Kidney (tissue), 14 donors: ENCODE results near the gene SCRG1. TPM values are rescaled to one million over a fixed set of nuclear protein-coding genes. Genes with fewer than 3 reads are reported as not detected.

Source experiments
- DNase-seq, 5 donors: peaks; one replicate each; pipeline ENCODE4 v3.0.0-alpha.2; 2013 to 2020
- FAIRE-seq: peaks from 2 replicates; lab custom pipeline; 2012; peaks lifted over from hg19 to GRCh38; lab: Jason Lieb, UNC
- H3K27ac ChIP-seq, 2 donors: one replicate each; pipeline ENCODE4 v1.7.0; 2013; ENCODE audit warnings: low read depth in 2 of 2, low read length in 2 of 2, inconsistent platforms in 1 of 2
- H3K27me3 ChIP-seq: one replicate; pipeline ENCODE4 v1.7.1; 2013; ENCODE audit warnings: low read length, inconsistent platforms; ENCODE audit not compliant: control insufficient read depth, insufficient read depth
- H3K36me3 ChIP-seq, 3 donors: one replicate each; pipeline versions ENCODE4 v1.7.0 to v1.7.1; 2013; ENCODE audit warnings: low read length in 3 of 3, control low read depth in 1 of 3, inconsistent platforms in 1 of 3; ENCODE audit not compliant: insufficient read depth in 3 of 3, control insufficient read depth in 2 of 3
- H3K4me1 ChIP-seq, 3 donors: one replicate each; pipeline versions ENCODE4 v1.7.0 to v1.7.1; 2013; ENCODE audit warnings: low read length in 3 of 3, inconsistent platforms in 1 of 3, low read depth in 1 of 3; ENCODE audit not compliant: control insufficient read depth in 2 of 3, insufficient read depth in 2 of 3
- H3K4me3 ChIP-seq, 3 donors: one replicate each; pipeline versions ENCODE4 v1.7.0 to v1.8.1; 2013; ENCODE audit warnings: low read length in 3 of 3, control low read depth in 1 of 3, inconsistent platforms in 1 of 3
- H3K9ac ChIP-seq, 3 donors: one replicate each; pipeline versions ENCODE4 v1.7.0 to v1.7.1; 2013; ENCODE audit warnings: low read length in 3 of 3, control low read depth in 1 of 3, inconsistent platforms in 1 of 3
- H3K9me3 ChIP-seq, 3 donors: one replicate each; pipeline versions ENCODE4 v1.7.0 to v1.7.1; 2013; ENCODE audit warnings: low read length in 3 of 3, control low read depth in 1 of 3, inconsistent platforms in 1 of 3; ENCODE audit not compliant: control insufficient read depth in 2 of 3, insufficient read depth in 1 of 3
- CTCF ChIP-seq: IDR thresholded peaks from 3 replicates; pipeline ENCODE4 v1.5.1; 2012; ENCODE audit warnings: mild to moderate bottlenecking, moderate library complexity, borderline replicate concordance; ENCODE audit not compliant: insufficient read depth; ENCODE audit errors: extremely low read depth
- intact Hi-C: fragments of 100-400 bp; cut with DNase I; formaldehyde crosslinking; loops from one replicate; pipeline ENCODE4 v1.11.1; 2022
- polyA plus RNA-seq: library from polyadenylated mRNA; stranded (reverse); fragments of 350-450 nt; fragmentation: Illumina TruSeq; extraction: RNeasy Lipid Tissue Mini Kit (QIAGEN cat#74804); gene quantifications from one replicate; pipeline ENCODE4 v1.2.3, GENCODE V29; 2014; ENCODE audit warnings: low read depth, low replicate concordance; ENCODE audit not compliant: insufficient read depth
- total RNA-seq: library from RNA; stranded (reverse); fragmentation: NEBNext Ultra II Directional; extraction: Animal tissue kit (Norgen Biotek cat#: 25700); gene quantifications from one replicate; pipeline ENCODE4 v1.2.1, GENCODE V29; 2021
- donor health status: control.
- donor health status: control.
- donor health status: control.
- donor health status: control.
- donor health status: control.
- donor health status: DM: yes; HTN: yes; CAD: no.
- donor health status: Normal renal cell carcinoma (clear cell type).

The SCRG1 gene
- total and polyA plus RNA-seq, 2 donors from 2014 or later = 0.11 to 1.6 TPM

- Histone ChIP-seq H3K27ac (no peak overlapping the region), H3K36me3 (no peaks in the 10 kb centered on the region), H3K4me1 (no peaks in the 10 kb centered on the region), H3K9ac (no peak overlapping the region), H3K9me3 (no peaks in the 10 kb centered on the region), H3K27me3 (no peaks in the 10 kb centered on the region), H3K4me3 (no peak overlapping the region)
- intact Hi-C loops = no loop called here
- no peak for TF ChIP-seq CTCF
- no peak for DNase-seq
- no peak for FAIRE-seq
These were observed 21.9 kb upstream of the SCRG1 start for GRCh38 chr4:173420801-173421200.

- H3K4me3 ChIP-seq = no peak overlapping the region
- peak; percentile 36 for TF ChIP-seq CTCF
- intact Hi-C loops = no loop called here
- H3K9ac ChIP-seq = no peak overlapping the region
- no peaks in the 10 kb centered on the region for H3K27me3 ChIP-seq
- peak; percentile 33 for FAIRE-seq
- H3K4me1 ChIP-seq = no peaks in the 10 kb centered on the region
- peak in 2 of 5 donors; percentile 25 to 34 for DNase-seq
- H3K27ac ChIP-seq = no peak overlapping the region
- H3K9me3 ChIP-seq = no peaks in the 10 kb centered on the region
- no peaks in the 10 kb centered on the region for H3K36me3 ChIP-seq
These were observed 21.4 kb upstream of the SCRG1 start for GRCh38 chr4:173420324-173420752.

GRCh38 chr4:173418639-173419038 lies 19.7 kb upstream of the SCRG1 start:
- no peak overlapping the region for H3K4me3 ChIP-seq
- DNase-seq (no peak), FAIRE-seq (no peak)
- no peaks in the 10 kb centered on the region for H3K9me3 ChIP-seq
- intact Hi-C loops = no loop called here
- H3K4me1 ChIP-seq = no peaks in the 10 kb centered on the region
- H3K9ac ChIP-seq = no peak overlapping the region
- no peaks in the 10 kb centered on the region for H3K27me3 ChIP-seq
- no peak for TF ChIP-seq CTCF
- no peak overlapping the region for H3K27ac ChIP-seq
- H3K36me3 ChIP-seq = no peaks in the 10 kb centered on the region

GRCh38 chr4:173417833-173418232 lies 18.9 kb upstream of the SCRG1 start:
- H3K9ac ChIP-seq = no peak overlapping the region
- H3K4me1 ChIP-seq = no peaks in the 10 kb centered on the region
- no peaks in the 10 kb centered on the region for H3K36me3 ChIP-seq
- no peak overlapping the region for H3K27ac ChIP-seq
- intact Hi-C loops = no loop called here
- no peaks in the 10 kb centered on the region for H3K9me3 ChIP-seq
- H3K27me3 ChIP-seq = no peaks in the 10 kb centered on the region
- FAIRE-seq = no peak
- H3K4me3 ChIP-seq = no peak overlapping the region
- no peak for TF ChIP-seq CTCF
- no peak for DNase-seq
